Activated CD4-positive, alpha-beta T cell treated with anti-CD3 and anti-CD28 coated beads, Interleukin-2, amount 50 U/mL, for 4 hours (primary cell): ENCODE results near the gene RTF1.

Experiments
- DNase-seq, 2 experiments: peaks; one replicate each; pipeline ENCODE4 v3.0.0-alpha.2; 2020

Gene RTF1

GRCh38 chr15:41490355-41490754, 73.5 kb downstream of the RTF1 start:
- no peak for DNase-seq

- DNase-seq: no peak
These were observed 75.0 kb downstream of the RTF1 start for GRCh38 chr15:41491889-41492288.

GRCh38 chr15:41492597-41493204, 75.8 kb downstream of the RTF1 start:
- no peak for DNase-seq

- peak; percentile 82 to 87 for DNase-seq
These were observed 76.5 kb downstream of the RTF1 start, which contains the start of gene ITPKA for GRCh38 chr15:41493205-41493901. TSS of gene ITPKA (plus strand) at chr15:41493874. CDS start at chr15:41493928, 54 bp downstream.

- no peak for DNase-seq
These were observed 77.0 kb downstream of the RTF1 start for GRCh38 chr15:41493902-41494189.

GRCh38 chr15:41494190-41494921, 77.5 kb downstream of the RTF1 start:
- DNase-seq: peak in 1 of 2 experiments; percentile 38

- DNase-seq: peak in 1 of 2 experiments; percentile 27
These were observed 78.2 kb downstream of the RTF1 start for GRCh38 chr15:41494922-41495735.

GRCh38 chr15:41495736-41496599, 79.1 kb downstream of the RTF1 start:
- no peak for DNase-seq

GRCh38 chr15:41498657-41499056, 81.8 kb downstream of the RTF1 start:
- no peak for DNase-seq

GRCh38 chr15:41499109-41499851, 82.4 kb downstream of the RTF1 start:
- DNase-seq: no peak

GRCh38 chr15:41501191-41501917, 84.5 kb downstream of the RTF1 start:
- peak in 1 of 2 experiments; percentile 25 for DNase-seq

GRCh38 chr15:41501931-41502794, 85.3 kb downstream of the RTF1 start:
- peak in 1 of 2 experiments; percentile 23 for DNase-seq

GRCh38 chr15:41502795-41503668, 86.1 kb downstream of the RTF1 start:
- DNase-seq: no peak

GRCh38 chr15:41503669-41504010, 86.7 kb downstream of the RTF1 start:
- DNase-seq: no peak

GRCh38 chr15:41504751-41505492, 88.0 kb downstream of the RTF1 start:
- no peak for DNase-seq

- no peak for DNase-seq
These were observed 88.9 kb downstream of the RTF1 start for GRCh38 chr15:41505776-41506175.

- no peak for DNase-seq
These were observed 90.0 kb downstream of the RTF1 start for GRCh38 chr15:41506796-41507341.

GRCh38 chr15:41507820-41508290, 91.0 kb downstream of the RTF1 start:
- DNase-seq: no peak
